Measurements from ENCODE around the gene SNPH. TPM values are rescaled to one million over a fixed set of nuclear protein-coding genes. Genes with fewer than 3 reads are reported as not detected.

SNPH gene
- total RNA-seq, 1 experiment from 2014 or later = 21.4 TPM

DNA sequence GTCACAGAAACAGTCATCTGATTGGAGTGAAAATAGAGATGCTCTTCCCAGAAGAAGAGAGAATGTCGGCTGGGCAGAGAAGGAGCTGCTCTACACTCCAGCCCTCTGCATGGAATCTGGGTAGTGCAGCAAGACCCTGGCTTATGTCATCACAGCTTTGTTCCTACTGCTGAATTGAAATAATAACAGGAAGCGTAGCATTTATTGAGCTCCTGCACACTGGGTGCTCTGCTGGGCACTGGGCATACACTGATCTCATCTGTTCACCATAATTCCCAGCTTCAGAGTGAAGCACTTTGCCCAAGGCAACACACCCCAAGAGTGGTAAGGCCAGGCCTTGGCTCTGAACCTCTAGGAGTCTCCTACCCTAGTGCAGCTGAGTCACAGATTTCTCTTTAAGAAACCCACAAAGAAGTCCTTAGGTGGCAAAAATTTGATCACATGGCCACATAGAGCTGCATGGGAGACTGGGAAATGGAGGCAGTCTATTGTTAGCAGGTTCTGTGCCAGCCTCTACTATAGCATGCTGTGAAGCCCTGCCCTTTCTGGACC lies 66.7 kb downstream of the SNPH start:
- no TSS peak for BruUV-seq (replicated peaks)
- ChIA-PET POLR2A (ENCODE audit: unreplicated experiment) (no interaction called here), CTCF (interaction anchor here (0.5 kb wide), 1 partner anchor 49 kb away, joined by 3 read pairs; no protein-coding TSS in a partner anchor)
- Histone ChIP-seq H3K27me3 (ENCODE audit: low read length) (no peaks in the 10 kb centered on the region), H3K9ac (ENCODE audit: low read length) (no peak overlapping the region), H3K4me3 (ENCODE audit: low read length) (no peak overlapping the region), H3K36me3 (ENCODE audit: low read depth, low read length) (peaks cover 12% of the 10 kb centered on the region), H3K79me2 (ENCODE audit: low read length) (peaks cover 65% of the 10 kb centered on the region), H3K9me3 (ENCODE audit: low read length) (no peaks in the 10 kb centered on the region), H3F3A (ENCODE audit: low read length, unreplicated experiment) (no peaks in the 10 kb centered on the region), H3K4me2 (ENCODE audit: low read length) (no peak overlapping the region), H2AFZ (ENCODE audit: low read length) (no peak overlapping the region), H3K27ac (ENCODE audit: low read length) (no peak overlapping the region), H3K9me2 (replicated peaks; ENCODE audit: low read length) (no peaks in the 10 kb centered on the region), H3K4me1 (ENCODE audit: insufficient read depth, low read length) (peaks cover 43% of the 10 kb centered on the region), H4K20me1 (ENCODE audit: low read length) (no peaks in the 10 kb centered on the region)
- no peak for TF ChIP-seq EZH2phosphoT487 (IDR thresholded peaks at IDR 0.05; ENCODE audit: borderline replicate concordance, low read length)
- TF ChIP-seq, protein P1, sequence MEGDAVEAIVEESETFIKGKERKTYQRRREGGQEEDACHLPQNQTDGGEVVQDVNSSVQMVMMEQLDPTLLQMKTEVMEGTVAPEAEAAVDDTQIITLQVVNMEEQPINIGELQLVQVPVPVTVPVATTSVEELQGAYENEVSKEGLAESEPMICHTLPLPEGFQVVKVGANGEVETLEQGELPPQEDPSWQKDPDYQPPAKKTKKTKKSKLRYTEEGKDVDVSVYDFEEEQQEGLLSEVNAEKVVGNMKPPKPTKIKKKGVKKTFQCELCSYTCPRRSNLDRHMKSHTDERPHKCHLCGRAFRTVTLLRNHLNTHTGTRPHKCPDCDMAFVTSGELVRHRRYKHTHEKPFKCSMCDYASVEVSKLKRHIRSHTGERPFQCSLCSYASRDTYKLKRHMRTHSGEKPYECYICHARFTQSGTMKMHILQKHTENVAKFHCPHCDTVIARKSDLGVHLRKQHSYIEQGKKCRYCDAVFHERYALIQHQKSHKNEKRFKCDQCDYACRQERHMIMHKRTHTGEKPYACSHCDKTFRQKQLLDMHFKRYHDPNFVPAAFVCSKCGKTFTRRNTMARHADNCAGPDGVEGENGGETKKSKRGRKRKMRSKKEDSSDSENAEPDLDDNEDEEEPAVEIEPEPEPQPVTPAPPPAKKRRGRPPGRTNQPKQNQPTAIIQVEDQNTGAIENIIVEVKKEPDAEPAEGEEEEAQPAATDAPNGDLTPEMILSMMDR (conservative IDR thresholded peaks at IDR 0.05; ENCODE audit: low read depth, low read length) = no peak
- no peak for TF ChIP-seq EZH2 (IDR thresholded peaks at IDR 0.05; ENCODE audit: low read length, unreplicated experiment)
- no peak for ATAC-seq
- intact Hi-C loops (cut with micrococcal nuclease) = no loop called here
- no peak for DNase-seq

DNA sequence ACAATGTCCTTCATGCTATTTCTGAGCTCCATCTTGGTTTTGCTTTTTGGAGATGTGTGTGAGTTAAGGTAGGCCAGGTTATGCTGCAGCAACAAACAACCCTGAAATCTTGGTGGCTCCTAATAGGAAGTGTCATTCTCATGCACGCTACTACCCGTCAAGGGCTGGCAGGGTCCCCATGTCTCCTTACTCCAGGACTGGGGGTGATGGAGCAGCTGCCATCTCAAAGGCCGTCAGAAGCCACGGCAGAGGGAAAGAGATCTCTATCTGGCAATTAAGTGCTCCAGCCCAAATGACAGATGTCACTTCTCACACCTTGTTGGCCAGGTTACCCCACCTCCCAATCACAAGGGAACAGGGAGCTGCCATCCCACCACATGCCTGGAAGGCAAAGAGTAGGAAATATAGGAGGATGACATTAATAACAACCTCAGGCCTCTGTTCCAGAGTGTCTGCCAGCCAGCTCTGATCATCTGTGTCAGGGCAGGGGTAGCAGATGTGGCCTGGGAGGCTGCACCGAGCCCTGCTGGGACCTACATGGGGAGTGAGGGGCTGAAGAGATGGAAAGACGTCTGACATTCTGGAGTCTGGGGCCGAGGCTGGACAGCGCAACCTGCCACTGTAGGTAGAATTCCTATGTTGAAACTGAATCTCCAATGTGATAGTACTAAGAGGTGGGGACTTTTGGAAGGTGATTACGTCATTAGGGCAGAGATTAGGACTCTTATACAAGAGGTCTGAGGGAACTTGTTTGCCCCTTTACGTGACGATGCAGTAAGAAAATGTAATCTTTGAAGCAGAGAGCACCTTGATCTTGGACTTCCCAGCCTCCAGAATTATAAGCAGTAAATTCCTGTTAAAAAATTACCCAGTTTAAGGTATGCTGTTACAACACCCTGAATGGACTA lies 67.6 kb downstream of the SNPH start:
- Histone ChIP-seq H3K4me3 (ENCODE audit: low read length) (no peak overlapping the region), H3K9ac (ENCODE audit: low read length) (no peak overlapping the region), H3F3A (ENCODE audit: low read length, unreplicated experiment) (no peaks in the 10 kb centered on the region), H3K9me2 (replicated peaks; ENCODE audit: low read length) (no peaks in the 10 kb centered on the region), H4K20me1 (ENCODE audit: low read length) (no peaks in the 10 kb centered on the region), H3K79me2 (ENCODE audit: low read length) (peaks cover 56% of the 10 kb centered on the region), H2AFZ (ENCODE audit: low read length) (no peak overlapping the region), H3K4me2 (ENCODE audit: low read length) (no peak overlapping the region), H3K27me3 (ENCODE audit: low read length) (no peaks in the 10 kb centered on the region), H3K4me1 (ENCODE audit: insufficient read depth, low read length) (peaks cover 34% of the 10 kb centered on the region), H3K27ac (ENCODE audit: low read length) (no peak overlapping the region), H3K36me3 (ENCODE audit: low read depth, low read length) (peaks cover 12% of the 10 kb centered on the region), H3K9me3 (ENCODE audit: low read length) (no peaks in the 10 kb centered on the region)
- ATAC-seq (no peak), DNase-seq (no peak)
- no TSS peak for BruUV-seq (replicated peaks)
- POLR2A ChIA-PET (ENCODE audit: unreplicated experiment) = no interaction called here
- CTCF ChIA-PET = interaction anchor here (0.5 kb wide), 1 partner anchor 48 kb away, joined by 3 read pairs; no protein-coding TSS in a partner anchor
- TF ChIP-seq, protein P1 (conservative IDR thresholded peaks at IDR 0.05; ENCODE audit: low read depth, low read length) = no peak
- TF ChIP-seq EZH2phosphoT487 (IDR thresholded peaks at IDR 0.05; ENCODE audit: borderline replicate concordance, low read length) = no peak
- TF ChIP-seq EZH2 (IDR thresholded peaks at IDR 0.05; ENCODE audit: low read length, unreplicated experiment) = no peak
- intact Hi-C loops (cut with micrococcal nuclease) = no loop called here

DNA sequence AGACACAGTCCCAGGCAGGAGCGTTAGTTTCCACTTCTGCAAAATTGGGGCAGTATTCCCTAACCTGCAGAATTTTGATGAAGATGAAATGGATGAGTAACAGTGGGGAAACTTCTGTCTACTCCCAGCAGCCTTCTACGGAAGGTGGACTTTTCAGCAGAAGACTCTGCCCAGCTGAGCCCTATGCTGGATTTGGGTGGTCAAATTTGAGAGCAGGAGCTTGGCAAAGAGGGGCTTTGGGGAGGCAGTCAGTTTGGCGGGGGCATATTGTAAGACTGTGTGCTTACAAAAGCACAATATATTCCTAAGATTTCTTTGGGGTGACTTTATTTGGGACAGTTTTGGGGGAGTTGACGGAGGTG lies 68.3 kb downstream of the SNPH start:
- Histone ChIP-seq H3K4me2 (ENCODE audit: low read length) (no peak overlapping the region), H4K20me1 (ENCODE audit: low read length) (no peaks in the 10 kb centered on the region), H3K9ac (ENCODE audit: low read length) (no peak overlapping the region), H3K36me3 (ENCODE audit: low read depth, low read length) (peaks cover 12% of the 10 kb centered on the region), H3K4me1 (ENCODE audit: insufficient read depth, low read length) (peaks cover 28% of the 10 kb centered on the region), H3K27ac (ENCODE audit: low read length) (no peak overlapping the region), H3F3A (ENCODE audit: low read length, unreplicated experiment) (no peaks in the 10 kb centered on the region), H3K4me3 (ENCODE audit: low read length) (no peak overlapping the region), H3K9me3 (ENCODE audit: low read length) (no peaks in the 10 kb centered on the region), H3K27me3 (ENCODE audit: low read length) (no peaks in the 10 kb centered on the region), H3K9me2 (replicated peaks; ENCODE audit: low read length) (no peaks in the 10 kb centered on the region), H3K79me2 (ENCODE audit: low read length) (peaks cover 50% of the 10 kb centered on the region), H2AFZ (ENCODE audit: low read length) (no peak overlapping the region)
- BruUV-seq (replicated peaks) = no TSS peak
- no peak for DNase-seq
- TF ChIP-seq EZH2phosphoT487 (IDR thresholded peaks at IDR 0.05; ENCODE audit: borderline replicate concordance, low read length) = no peak
- TF ChIP-seq EZH2 (IDR thresholded peaks at IDR 0.05; ENCODE audit: low read length, unreplicated experiment) = no peak
- ATAC-seq = no peak
- CTCF ChIA-PET = interaction anchor here (0.7 kb wide), 1 partner anchor 102 kb away, joined by 12 read pairs; no protein-coding TSS in a partner anchor
- intact Hi-C loops (cut with micrococcal nuclease) = no loop called here
- POLR2A ChIA-PET (ENCODE audit: unreplicated experiment) = no interaction called here
